Activated T-cell treated with anti-CD3 and anti-CD28 coated beads for 24 hours (primary cell): ENCODE data around the gene HTT.

ENCODE experiments used
- DNase-seq: peaks from one replicate; pipeline ENCODE4 v3.0.0-alpha.2; 2020; ENCODE audit warnings: low read depth

HTT gene

DNA sequence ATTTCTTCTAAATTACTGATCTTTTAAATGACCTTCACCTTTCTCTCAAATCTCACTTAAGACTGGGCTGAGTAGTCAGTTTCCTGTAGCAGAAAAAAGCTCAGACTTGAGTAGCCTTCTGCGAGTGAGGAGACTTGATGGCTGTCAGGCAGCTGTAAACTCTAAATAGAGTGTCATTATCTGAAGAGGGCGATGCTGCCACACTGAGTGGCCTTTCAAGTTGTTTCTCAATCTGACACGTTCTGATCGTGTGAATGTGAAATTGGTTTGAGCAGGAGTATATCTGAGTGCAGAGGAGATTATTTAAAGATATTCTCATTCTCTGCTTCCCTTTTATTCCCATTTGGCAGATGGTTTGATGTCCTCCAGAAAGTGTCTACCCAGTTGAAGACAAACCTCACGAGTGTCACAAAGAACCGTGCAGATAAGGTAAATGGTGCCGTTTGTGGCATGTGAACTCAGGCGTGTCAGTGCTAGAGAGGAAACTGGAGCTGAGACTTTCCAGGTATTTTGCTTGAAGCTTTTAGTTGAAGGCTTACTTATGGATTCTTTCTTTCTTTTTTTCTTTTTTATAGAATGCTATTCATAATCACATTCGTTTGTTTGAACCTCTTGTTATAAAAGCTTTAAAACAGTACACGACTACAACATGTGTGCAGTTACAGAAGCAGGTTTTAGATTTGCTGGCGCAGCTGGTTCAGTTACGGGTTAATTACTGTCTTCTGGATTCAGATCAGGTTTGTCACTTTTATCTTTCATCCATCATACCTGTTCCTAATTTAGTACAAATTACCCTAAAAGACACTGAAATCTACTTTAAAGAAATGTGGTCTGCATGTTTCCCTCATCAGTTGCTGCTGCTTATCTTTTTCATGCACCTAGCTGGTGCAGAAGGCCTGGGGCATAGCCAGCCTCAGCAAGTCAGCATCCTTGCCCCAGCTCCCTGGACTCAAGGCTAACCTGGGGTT, 100.2 kb downstream of the HTT start:
- DNase-seq, result no peak

DNA sequence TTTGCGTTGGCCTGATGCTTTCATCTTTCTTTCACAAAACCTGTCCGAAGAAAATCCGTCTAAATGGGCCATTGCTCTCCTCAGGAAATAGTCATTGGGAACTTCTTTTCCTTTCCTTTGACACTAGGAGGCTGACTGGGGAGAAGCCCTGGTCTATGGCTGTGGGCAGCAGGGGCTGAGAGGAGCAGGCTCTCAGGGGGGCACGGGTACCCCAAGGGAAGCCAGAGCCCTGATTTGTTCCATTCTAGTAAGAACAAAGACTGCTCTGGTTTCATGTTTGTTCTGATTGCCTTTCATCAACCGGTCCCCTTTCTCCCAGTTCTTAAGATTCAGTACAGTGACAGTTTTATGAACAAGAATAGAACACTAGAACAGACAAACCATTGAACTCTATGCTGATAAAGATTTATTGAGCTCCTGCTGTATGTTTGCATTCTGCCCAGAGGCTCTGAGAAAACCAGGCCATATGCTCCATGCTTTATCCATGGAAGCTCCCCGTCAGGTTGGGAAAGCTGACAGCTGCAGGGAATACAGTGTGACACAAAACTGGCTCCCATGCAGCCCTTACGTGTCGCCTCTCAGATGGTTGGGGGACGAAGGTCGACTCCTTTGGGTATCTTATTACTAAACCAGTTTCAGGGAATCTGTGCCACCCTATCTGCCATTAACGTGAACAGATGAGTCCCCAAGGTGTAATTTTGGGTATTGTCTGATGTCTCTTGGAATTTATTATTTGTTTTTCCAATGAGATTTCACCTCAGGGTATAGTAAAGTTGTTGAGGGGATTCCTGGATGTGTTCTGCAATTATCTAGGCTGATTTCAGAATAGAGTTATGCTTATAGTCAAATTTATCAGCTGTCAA, 102.1 kb downstream of the HTT start:
- no peak for DNase-seq

DNA sequence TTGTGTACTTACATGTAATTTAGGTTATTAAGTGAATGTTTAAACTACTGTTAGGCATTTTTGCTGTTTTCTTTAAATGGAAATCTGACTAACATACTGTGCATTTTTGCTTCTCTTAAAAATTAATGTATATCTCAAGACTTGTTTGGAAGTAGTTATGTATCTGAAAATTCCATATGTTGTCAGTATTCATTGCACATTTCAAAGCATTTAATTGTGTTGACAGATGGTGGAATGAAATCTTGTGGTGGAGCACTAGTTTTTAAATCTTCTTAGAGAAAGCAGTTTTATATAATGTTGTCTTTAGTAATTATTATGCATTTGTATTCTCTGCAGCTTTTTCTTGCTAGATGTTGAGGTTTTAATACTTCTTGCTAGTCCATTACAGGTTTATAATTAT, 102.9 kb downstream of the HTT start:
- no peak for DNase-seq

DNA sequence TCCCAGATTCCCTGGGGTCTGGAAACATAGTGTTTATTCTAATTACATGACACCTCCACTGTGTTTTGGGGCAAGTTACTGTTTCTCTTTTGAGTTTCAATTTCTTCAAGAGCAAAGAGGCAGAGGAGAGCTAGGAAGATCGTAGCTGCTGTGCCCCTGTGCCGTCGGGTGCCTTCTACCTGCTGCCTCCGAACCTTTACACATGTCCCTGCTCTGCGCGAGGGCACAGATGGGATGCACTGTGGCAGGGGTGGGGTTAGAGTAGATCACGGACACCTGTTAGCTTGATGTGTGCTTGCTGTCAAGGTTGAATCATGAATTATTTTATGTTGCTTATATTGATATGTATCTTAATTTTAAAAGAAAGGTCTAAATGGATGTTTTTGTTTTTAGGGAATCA, 103.4 kb downstream of the HTT start:
- no peak for DNase-seq

DNA sequence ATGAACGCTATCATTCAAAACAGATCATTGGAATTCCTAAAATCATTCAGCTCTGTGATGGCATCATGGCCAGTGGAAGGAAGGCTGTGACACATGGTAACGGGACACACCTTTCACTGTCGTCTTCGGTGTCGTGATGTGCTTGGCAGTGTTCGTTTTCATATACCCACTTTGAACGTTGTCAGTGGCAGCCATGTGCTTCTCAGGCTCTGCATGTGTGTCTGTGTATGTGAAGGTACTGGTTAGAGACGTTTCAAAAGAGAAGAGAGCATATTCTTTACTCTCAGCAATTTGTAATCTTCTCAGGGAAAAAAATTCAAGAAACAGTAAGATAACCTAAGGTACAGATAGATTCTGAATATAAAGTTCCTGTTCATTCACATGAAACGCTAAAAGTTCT, 103.9 kb downstream of the HTT start:
- no peak for DNase-seq

DNA sequence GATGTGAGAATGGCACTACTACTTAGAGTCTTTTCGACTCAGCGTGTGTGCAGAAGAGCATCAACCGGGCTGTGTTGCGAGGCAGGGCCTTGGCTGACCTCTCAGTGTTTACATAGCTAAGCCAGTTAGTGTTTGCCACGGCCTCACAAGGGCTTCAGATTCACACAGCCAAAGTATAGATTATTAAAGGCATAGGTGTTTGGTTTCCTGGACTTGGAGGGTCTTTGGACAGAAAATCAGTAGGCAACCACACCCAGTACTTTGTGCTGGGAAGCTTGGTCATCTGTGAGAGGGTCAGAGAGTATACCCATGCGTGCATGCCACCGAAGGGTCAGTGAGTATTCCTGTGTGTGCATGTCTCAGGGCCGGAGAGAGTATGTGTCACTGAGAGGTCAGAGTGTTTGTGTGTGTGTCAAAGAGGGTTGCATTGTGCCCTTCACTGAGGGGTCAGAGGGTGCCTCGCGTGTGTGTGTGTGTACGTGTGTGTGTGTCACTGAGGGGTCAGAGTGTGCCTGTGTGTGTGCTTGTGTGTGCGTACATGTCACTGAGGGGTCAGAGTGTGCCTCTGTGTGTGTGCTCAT, 104.7 kb downstream of the HTT start:
- no peak for DNase-seq

DNA sequence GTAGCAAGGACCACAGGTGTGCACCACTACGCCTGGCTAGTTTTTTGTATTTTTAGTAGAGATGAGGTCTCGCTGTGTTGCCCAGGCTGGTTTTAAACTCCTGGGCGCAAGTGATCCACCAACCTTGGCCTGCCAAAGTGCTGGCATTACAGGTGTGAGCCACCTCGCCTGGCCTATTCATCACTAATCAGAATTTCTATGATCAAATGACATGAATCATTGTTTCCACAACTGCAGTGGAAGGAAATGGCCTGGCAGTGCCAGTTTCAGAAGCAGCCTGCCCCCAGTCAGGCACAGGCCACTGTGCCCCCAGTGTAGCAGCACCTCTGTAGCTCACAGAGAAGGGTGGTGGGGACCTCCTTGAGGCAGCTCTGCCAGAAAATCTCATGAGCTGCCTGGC, 108.5 kb downstream of the HTT start:
- no peak for DNase-seq

DNA sequence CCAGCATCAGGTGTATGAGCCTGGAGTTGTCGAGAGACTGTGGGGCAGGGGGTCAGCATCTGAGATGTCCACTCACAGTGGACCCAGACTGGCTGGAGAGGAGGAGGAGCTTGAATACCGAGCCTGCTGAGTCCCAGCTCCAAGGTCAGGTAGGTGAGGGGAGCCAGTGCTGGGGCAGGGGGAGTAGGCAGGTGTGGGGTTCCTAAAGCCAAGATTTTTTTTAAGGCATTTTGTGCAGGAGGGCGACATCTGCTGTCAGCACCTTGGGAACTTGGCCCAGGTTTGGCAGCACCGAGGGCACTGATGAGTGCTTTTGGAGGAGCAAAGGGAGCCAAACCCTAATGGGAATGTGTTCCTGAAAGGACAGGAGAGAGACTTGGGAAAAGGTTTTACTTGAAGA, 110.2 kb downstream of the HTT start:
- no peak for DNase-seq

DNA sequence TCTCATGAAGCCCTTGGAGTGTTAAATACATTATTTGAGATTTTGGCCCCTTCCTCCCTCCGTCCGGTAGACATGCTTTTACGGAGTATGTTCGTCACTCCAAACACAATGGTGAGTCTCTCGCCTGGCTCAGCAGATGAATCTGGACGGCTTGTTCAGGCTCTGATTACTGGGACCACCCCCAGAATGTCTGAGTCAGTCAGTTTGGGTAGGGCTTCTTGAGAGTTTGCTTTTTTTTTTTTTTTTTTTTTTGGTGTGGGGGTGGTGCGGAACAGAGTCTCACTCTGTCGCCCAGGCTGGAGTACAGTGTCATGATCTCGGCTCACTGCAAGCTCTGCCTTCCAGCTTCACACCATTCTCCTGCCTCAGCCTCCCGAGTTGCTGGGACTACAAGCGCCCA, 112.1 kb downstream of the HTT start:
- DNase-seq, result no peak

DNA sequence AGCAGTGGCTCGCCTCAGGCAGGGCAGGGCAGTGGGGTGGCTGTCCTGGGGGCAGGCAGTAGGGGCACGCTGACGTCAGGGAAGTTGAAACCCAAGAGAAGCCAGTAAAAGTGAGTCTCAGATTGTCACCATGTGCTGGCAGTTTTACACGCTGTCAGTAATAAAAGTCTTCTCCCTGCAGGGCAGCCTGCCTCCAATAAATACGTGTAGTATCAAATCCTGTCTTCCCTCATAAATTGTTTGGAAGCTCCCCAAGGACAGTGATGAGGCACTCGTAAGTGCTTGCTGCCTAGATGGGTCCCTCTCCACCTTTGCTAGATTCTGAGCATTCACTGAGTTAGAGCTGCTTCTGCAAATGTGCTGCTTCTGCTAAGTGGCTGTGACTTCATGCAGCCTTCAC, 113.6 kb downstream of the HTT start:
- no peak for DNase-seq

DNA sequence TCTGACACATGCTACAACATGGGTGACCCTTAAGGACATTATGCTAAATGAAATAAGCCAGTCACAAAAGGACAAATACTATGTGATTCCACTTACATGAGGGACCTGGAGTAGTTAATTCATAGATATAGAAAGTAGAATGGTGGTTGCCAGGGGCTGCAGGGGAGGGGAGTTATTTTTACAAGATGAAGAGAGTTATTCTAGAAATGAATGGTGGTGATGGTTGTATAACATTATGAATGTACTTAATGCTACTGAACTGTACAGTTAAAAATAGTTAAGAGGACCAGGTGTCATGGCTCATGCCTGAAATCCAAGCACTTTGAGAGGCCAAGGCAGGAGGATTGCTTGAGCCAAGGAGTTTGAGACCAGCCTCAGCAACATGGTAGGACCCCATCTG, 115.0 kb downstream of the HTT start:
- no peak for DNase-seq

DNA sequence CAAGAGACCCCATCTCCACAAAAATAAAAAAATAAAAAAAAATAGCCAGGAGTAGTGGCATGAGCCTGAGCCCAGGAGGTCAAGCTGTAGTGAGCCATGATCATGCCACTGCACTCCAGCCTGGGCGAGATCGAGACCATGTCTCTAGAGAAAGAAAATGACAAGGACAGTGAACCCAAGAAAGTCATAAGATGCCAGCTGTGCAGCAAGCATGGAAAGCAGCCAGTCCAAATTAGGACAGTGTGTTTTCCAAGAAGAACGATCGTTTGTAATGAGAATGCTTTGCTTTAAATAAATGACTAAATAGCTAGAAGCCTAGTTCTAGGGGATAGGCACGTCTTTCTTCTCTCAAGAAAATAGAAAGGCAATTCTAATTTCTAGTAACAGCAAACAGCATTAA, 116.1 kb downstream of the HTT start:
- DNase-seq, result no peak

DNA sequence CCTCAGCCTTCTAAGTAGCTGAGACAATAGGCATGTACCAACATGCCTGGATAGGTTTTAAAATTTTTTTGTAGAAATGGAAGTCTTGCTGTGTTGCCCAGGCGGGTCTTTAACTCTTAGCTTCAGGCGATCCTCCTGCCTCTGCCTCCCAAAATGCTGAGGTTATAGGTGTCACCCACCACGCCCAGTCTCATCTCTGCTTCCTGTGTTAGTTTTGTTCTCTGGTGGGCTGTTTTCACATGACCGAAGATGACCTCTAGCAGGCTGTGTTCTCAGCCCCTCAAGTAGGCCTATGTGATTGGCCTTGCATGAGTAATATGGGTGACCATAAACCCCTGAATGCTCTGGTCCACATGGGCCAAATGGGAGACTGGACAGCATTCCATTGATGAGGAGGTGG, 117.7 kb downstream of the HTT start:
- no peak for DNase-seq

DNA sequence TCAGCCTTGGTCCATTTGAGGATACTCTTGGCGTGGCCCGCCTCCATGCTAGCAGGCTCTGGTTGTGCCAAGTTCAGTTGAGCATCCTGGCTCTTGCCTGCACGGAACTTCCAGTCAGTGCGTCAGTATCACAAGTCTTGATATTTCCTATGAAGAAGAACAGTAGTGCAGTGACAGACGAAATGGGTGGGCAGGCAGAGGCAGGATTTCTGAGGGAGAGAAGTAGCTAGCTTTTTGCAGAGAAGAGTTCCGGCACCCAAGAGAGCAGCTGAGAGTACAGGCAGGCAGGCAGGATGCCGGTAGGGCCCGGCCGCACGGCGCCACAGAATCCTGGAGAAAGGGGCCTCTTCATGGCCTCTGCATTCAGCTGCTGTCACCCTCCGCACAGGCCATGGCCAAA, 118.3 kb downstream of the HTT start:
- no peak for DNase-seq

DNA sequence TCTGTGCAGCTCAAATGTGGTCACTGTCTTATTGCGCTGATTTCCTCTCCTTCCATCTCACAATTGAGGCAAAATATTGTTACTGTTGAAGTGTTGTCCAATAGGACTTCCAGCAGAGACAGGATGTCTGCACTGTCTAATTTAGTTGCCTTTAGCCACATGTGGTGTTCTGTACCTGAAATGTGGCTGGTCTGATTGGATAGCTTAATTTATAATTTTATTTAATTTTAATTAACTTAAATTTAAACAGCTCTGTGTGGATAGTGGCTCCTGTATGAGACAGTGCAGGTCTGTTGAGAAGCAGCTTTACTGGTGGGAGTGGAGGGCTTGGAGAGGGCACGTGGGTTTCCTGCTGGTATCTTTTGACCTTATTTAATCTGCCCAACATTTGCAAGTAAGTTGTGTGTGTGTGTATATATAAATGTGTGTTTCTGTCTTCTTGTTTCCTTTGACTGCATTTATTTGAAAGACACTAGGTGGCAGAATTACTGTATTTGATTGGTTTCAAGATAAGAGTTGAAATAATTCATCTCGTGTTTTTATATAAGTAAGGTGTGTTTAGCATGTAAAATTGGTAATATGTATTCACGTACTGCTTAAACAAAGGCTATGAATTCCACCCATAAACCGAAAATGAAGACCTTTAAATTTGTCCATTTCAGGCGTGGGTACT, 119.2 kb downstream of the HTT start:
- no peak for DNase-seq

DNA sequence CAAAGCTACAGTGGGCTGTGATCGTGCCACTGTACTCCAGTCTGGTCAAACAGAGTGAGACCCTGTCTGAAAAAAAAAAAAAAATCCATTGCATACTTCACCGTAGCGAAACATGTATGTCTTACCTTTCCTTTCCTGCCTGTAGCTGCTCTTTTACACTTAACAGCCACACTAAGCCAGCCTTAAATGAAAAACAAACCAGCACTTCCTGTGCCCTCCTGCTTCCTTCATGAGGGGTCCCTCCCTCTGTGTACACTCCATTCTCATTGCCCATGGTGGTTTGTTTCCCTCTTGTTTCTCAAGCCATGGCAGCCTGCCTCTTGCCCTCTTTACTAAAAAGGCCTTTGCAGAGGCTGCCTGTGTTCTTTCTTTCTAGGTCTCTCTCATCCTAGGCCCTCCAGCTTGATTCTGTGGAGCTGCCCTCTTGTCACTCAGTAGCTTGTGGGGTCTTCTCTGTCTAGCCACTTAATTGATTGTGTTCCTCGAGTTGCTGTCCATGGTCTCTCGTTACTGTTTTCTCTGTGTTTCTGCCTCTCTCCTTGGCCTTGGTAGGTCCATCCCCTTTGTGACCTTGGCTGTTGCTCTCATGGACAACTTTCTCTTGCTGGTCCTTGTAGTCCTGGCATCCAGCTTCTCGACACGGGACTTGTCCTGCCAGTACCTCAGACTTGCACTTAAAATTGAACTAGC, 122.3 kb downstream of the HTT start:
- DNase-seq, result no peak

DNA sequence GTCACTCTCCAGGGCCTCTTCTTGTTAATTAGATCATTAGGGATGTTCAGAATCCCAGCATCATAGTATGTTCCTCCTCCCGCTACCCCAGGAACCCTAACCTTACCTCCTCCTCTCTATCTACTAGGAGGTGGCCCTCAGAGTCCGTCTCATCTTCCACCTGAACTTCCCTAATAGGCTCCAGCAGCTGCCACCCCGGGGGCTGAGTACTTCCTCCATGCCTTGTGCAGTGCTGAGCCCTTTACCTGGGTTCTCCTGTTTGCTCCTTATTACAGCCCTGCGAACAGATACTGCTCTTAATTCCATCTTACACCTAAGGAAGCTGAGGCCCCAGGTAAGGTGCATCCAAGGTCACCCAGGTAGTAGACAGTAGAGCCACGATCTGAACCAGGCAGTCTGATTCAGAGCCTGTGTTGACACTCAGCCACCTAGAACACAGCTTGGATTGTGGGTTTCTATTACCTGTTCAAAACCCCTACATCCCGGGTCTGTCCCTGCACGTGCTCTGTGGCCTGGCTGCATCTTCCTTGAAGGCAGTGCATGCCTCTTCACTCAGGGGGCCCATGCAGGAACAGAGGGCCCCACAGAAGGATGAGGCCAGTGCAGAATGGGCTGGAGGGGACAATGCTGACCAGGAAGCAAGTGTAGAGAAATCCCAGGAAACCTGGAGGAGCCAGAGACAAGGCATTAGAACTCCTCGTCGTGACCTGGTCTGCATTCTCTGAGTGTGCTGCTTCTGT, 123.1 kb downstream of the HTT start:
- no peak for DNase-seq

DNA sequence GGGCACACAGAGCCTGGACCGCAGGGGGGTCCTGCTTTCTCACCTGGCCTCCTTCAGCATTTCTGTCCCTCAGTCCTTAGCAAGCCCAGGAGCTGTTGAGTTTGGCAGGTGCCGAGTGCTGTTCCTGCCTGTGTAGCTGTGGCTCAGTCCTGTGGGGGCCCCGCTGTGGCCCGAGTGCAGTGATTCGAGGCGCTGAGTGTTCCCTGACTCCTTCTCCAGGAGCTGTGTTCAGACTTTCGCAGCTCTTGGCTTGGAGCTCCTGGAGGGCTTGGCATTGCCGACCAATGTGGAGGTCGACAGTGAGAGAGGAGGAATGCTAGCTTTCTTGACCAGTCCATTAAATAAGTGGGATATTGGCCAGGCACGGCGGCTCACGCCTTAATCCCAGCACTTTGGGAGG, 124.4 kb downstream of the HTT start:
- DNase-seq, result no peak

DNA sequence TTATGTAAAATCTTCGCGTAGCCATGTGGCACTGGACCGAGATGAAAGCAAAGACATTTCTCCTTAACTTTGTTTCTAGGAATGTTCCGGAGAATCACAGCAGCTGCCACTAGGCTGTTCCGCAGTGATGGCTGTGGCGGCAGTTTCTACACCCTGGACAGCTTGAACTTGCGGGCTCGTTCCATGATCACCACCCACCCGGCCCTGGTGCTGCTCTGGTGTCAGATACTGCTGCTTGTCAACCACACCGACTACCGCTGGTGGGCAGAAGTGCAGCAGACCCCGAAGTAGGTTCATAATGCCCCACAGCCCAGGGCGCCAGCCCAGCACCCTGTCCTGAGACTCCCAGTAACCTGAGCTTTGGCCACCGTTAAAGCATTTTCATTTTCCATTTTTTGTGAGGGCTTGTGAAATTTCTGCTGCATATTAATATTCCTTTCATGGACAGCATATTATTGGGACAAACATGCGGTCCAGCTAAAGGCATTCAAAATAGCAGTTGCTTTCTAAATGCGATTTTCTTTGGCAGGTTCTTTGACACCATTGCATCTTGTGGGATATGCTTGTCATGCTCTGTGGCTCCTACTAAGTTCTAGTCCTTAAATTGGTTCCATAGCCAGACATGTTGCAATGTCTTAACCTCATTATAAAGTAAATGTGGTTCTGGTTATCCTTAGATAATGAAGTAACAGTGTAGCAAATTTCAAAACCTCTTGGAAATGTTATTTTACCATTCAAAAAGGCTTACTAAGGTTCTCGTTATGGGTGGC, 125.4 kb downstream of the HTT start:
- no peak for DNase-seq

DNA sequence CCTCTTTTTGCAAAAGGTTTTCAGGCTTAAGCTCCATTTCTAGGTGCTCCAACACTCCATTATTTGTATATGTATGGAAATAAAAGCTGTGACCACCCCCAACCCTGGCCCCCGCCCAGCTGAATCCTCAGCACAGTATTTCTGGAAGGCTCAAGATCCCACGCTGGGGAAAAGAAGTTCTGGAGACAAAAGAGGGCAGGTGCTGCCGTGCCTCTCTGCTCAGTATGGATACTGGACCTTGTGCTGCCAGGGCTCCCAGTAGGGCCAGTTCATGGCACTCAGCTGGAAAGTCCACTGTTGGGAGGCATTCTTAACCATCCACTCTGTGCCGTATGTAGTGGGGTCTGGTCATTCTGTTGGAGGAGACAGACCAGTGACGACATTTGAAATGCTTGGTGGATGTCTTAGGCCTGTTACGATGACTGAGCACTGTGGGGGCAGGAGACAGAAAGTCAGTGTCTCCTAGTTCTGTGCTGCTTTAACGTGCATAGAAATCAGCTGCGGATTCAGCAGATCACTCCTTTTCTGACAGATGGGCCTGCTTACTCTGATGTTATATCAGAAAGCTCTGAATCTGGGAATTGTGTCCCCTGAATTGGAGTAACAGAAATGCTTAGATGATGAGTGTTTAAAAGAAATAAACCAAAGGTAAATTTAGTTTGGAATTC, 126.1 kb downstream of the HTT start:
- DNase-seq, result no peak
